HCT116 (cell line): ENCODE data around the gene MANSC1.

ENCODE experiments used
- CEBPB ChIP-seq: IDR thresholded peaks from 2 replicates; pipeline ENCODE4 v1.6.1; 2012; ENCODE audit warnings: low read depth
- EGR1 ChIP-seq: IDR thresholded peaks from 2 replicates; pipeline ENCODE4 v1.6.1; 2012; ENCODE audit warnings: low read depth
- EZH2 ChIP-seq: fragments of 200-600 bp; sonication (generic); IDR thresholded peaks from 2 replicates; pipeline ENCODE4 v1.6.1; 2017; ENCODE audit warnings: antibody characterized with exemption, mixed run types
- FOSL1 ChIP-seq: IDR thresholded peaks from 2 replicates; pipeline ENCODE4 v1.6.1; 2012; ENCODE audit warnings: low read depth
- JUND ChIP-seq: IDR thresholded peaks from 2 replicates; pipeline ENCODE4 v1.6.1; 2012
- POLR2A ChIP-seq: IDR thresholded peaks from 2 replicates; pipeline ENCODE4 v1.7.0; 2011; ENCODE audit warnings: borderline replicate concordance; ENCODE audit not compliant: insufficient read depth, insufficient read length; ENCODE audit errors: extremely low read depth
- POLR2AphosphoS5 ChIP-seq: IDR thresholded peaks from 2 replicates; pipeline ENCODE4 v1.6.1; 2011; ENCODE audit warnings: mild to moderate bottlenecking, low read depth, low read length, moderate library complexity
- SIN3A ChIP-seq: IDR thresholded peaks from 2 replicates; pipeline ENCODE4 v1.6.1; 2012; ENCODE audit warnings: low read depth
- TF ChIP-seq, protein P1 (sequence below), 3 experiments: fragments of 200-600 bp in 1 of 3; sonication (generic) in 1 of 3; IDR thresholded peaks in 2 of 3; conservative IDR thresholded peaks in 1 of 3; 2 replicates each; pipeline ENCODE4 v1.5.1; 2012 to 2017; ENCODE audit warnings: low read depth in 2 of 3, low read length in 2 of 3, antibody characterized with exemption in 1 of 3, borderline replicate concordance in 1 of 3, control low read depth in 1 of 3, mild to moderate bottlenecking in 1 of 3, mixed read lengths in 1 of 3, mixed run types in 1 of 3, moderate library complexity in 1 of 3; ENCODE audit not compliant: insufficient read depth in 1 of 3

DNA sequence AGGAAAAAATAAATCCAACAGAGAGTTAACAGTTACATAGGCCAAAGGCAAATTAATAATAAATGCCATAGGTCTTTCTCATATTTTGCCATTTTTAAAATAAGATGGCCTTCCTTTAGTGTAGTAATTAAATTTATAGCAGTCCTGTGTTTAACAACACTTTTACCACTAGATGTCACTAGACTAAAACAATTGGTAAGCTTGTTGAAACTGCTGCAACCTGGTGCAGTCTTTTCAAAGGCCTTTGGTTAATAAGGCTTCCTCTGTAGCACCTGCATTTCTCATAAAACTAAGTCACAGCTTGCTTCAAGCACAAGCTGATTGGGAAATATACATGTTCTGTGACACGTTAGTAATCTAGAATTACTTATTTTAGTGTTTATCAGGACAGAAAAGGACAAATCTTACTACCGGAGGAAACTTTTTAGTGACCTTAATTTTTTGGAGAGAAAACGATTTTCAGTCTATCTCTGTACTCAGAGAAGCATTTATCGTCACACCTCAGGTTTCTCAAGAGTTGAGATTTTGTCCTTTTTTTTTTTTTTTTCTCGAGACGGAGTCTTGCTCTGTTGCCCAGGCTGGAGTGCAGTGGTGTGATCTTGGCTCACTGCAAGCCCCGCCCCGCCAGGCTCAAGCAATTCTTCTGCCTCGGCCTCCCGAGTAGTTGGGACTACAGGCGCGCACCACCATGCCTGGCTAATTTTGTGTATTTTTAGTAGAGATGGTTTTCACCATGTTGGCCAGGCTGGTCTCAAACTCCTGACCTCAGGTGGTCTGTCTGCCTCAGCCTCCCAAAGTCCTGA is 26.8 kb upstream of the MANSC1 start:
- TF ChIP-seq POLR2AphosphoS5, result no peak
- no peak for TF ChIP-seq POLR2A
- TF ChIP-seq, protein P1, sequence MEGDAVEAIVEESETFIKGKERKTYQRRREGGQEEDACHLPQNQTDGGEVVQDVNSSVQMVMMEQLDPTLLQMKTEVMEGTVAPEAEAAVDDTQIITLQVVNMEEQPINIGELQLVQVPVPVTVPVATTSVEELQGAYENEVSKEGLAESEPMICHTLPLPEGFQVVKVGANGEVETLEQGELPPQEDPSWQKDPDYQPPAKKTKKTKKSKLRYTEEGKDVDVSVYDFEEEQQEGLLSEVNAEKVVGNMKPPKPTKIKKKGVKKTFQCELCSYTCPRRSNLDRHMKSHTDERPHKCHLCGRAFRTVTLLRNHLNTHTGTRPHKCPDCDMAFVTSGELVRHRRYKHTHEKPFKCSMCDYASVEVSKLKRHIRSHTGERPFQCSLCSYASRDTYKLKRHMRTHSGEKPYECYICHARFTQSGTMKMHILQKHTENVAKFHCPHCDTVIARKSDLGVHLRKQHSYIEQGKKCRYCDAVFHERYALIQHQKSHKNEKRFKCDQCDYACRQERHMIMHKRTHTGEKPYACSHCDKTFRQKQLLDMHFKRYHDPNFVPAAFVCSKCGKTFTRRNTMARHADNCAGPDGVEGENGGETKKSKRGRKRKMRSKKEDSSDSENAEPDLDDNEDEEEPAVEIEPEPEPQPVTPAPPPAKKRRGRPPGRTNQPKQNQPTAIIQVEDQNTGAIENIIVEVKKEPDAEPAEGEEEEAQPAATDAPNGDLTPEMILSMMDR (IDR thresholded peaks at IDR 0.05 in 2 of 3, conservative IDR thresholded peaks at IDR 0.05 in 1 of 3; ENCODE audit: borderline replicate concordance in 1 of 3, insufficient read depth in 1 of 3, low read depth in 2 of 3, low read length in 2 of 3), result peak; percentile 49 to 91 (median 81)
- TF ChIP-seq SIN3A, result no peak
- no peak for TF ChIP-seq FOSL1
- no peak for TF ChIP-seq EZH2
- TF ChIP-seq EGR1, result no peak
- TF ChIP-seq JUND, result no peak
- TF ChIP-seq CEBPB, result no peak
